H1 (cell line): ENCODE data around the gene EGFLAM.

Experiments used
- ATF2 ChIP-seq: IDR thresholded peaks from 2 replicates; pipeline ENCODE4 v1.6.1; 2012; ENCODE audit warnings: low read length, inconsistent platforms
- CTCF ChIP-seq, 3 experiments: IDR thresholded peaks; 1 replicate in 2 of 3; 2 replicates in 1 of 3; pipeline versions ENCODE4 v1.5.1 to v1.6.1; 2011; ENCODE audit warnings: low read length in 3 of 3, mild to moderate bottlenecking in 3 of 3, inconsistent platforms in 2 of 3, low read depth in 1 of 3, moderate library complexity in 1 of 3; ENCODE audit not compliant: insufficient read depth in 1 of 3; ENCODE audit errors: control extremely low read depth in 1 of 3
- EP300 ChIP-seq, 2 experiments: IDR thresholded peaks; 1 replicate in 1 of 2; 2 replicates in 1 of 2; pipeline ENCODE4 v1.6.1; 2011 to 2012; ENCODE audit warnings: low read depth in 2 of 2, low read length in 2 of 2, mild to moderate bottlenecking in 2 of 2, borderline replicate concordance in 1 of 2, inconsistent platforms in 1 of 2, moderate library complexity in 1 of 2
- EZH2 ChIP-seq: fragments of 200-600 bp; sonication (generic); IDR thresholded peaks from 2 replicates; pipeline ENCODE4 v1.7.1; 2012; ENCODE audit warnings: low read depth, mild to moderate bottlenecking, moderate library complexity, low read length, inconsistent platforms; ENCODE audit not compliant: severe bottlenecking
- KDM5A ChIP-seq: fragments of 200-600 bp; IDR thresholded peaks from 2 replicates; pipeline ENCODE4 v1.7.1; 2012; ENCODE audit warnings: mild to moderate bottlenecking, low read length, inconsistent platforms, mixed read lengths
- NRF1 ChIP-seq: IDR thresholded peaks from 2 replicates; pipeline ENCODE4 v1.6.1; 2011; ENCODE audit warnings: mild to moderate bottlenecking, low read depth, low read length, improper control_type of control experiment
- POLR2A ChIP-seq, 2 experiments: IDR thresholded peaks; 1 replicate in 1 of 2; 2 replicates in 1 of 2; pipeline ENCODE4 v1.6.1; 2011; ENCODE audit warnings: low read depth in 2 of 2, low read length in 2 of 2, mild to moderate bottlenecking in 2 of 2; ENCODE audit errors: control extremely low read depth in 1 of 2
- POLR2AphosphoS5 ChIP-seq: IDR thresholded peaks from 2 replicates; pipeline ENCODE4 v1.6.1; 2011; ENCODE audit warnings: low read depth, low read length
- SAP30 ChIP-seq: fragments of 300-600 bp; sonication (generic); IDR thresholded peaks from 2 replicates; pipeline ENCODE4 v1.7.1; 2012; ENCODE audit warnings: low read length, moderate library complexity, mild to moderate bottlenecking, inconsistent platforms; ENCODE audit not compliant: insufficient read depth, insufficient replicate concordance
- SIN3A ChIP-seq, 2 experiments: IDR thresholded peaks in 1 of 2; conservative IDR thresholded peaks in 1 of 2; 2 replicates each; pipeline ENCODE4 v1.6.1; 2011 to 2012; ENCODE audit warnings: low read length in 2 of 2, improper control_type of control experiment in 1 of 2, low read depth in 1 of 2, mild to moderate bottlenecking in 1 of 2
- TAF1 ChIP-seq: IDR thresholded peaks from 2 replicates; pipeline ENCODE4 v1.6.1; 2011; ENCODE audit warnings: mild to moderate bottlenecking, low read depth, low read length

GRCh38 chr5:38447056-38447455 is 188.7 kb downstream of the EGFLAM start:
- TF ChIP-seq ATF2 (no peak), TAF1 (no peak), CTCF (IDR thresholded peaks at IDR 0.05; ENCODE audit: control extremely low read depth in 1 of 3, insufficient read depth in 1 of 3, low read depth in 1 of 3, low read length in 3 of 3) (no peak), EP300 (IDR thresholded peaks at IDR 0.05; ENCODE audit: borderline replicate concordance in 1 of 2, low read depth in 2 of 2, low read length in 2 of 2) (no peak), POLR2A (IDR thresholded peaks at IDR 0.05; ENCODE audit: control extremely low read depth in 1 of 2, low read depth in 2 of 2, low read length in 2 of 2) (no peak), EZH2 (no peak), NRF1 (no peak), POLR2AphosphoS5 (no peak), SIN3A (conservative IDR thresholded peaks at IDR 0.05 in 1 of 2, IDR thresholded peaks at IDR 0.05 in 1 of 2; ENCODE audit: low read depth in 1 of 2, low read length in 2 of 2) (no peak), KDM5A (no peak), SAP30 (no peak)
